ENCODE data around the gene ATP2B2. TPM values are rescaled to one million over a fixed set of nuclear protein-coding genes. Genes with fewer than 3 reads are reported as not detected.

The ATP2B2 gene
- total and polyA plus RNA-seq, 10 of the 15 experiments (the other 5 are each of a cell fraction or from before 2014, with no cell fraction given) = 0.04 TPM; not detected in 9

- no TSS peak for BruUV-seq (replicated peaks)
- DNase-seq (ENCODE audit: low read depth, low spot score) (no peak), FAIRE-seq (no peak), ATAC-seq (no peak)
- ChIA-PET CTCF (no interaction called here), POLR2A (no interaction called here), RAD21 (ENCODE audit: unreplicated experiment) (no interaction called here), SMC1A (ENCODE audit: uncharacterized antibody, unreplicated experiment) (no interaction called here)
- Histone ChIP-seq H3K79me2 (ENCODE audit: control insufficient read depth, insufficient read depth, low read length) (no peaks in the 10 kb centered on the region), H3K27ac (ENCODE audit: control insufficient read depth, insufficient read depth) (no peak overlapping the region), H4K20me1 (ENCODE audit: control insufficient read depth, insufficient read depth) (no peaks in the 10 kb centered on the region), H3K36me3 (ENCODE audit: control insufficient read depth in 2 of 2, insufficient read depth in 2 of 2, low read length in 1 of 2) (no peaks in the 10 kb centered on the region), H3K4me1 (ENCODE audit: control insufficient read depth, insufficient read depth, low read length) (no peaks in the 10 kb centered on the region), H3K9ac (ENCODE audit: control insufficient read depth, insufficient read depth, low read length) (no peak overlapping the region), H3K4me2 (ENCODE audit: control insufficient read depth, insufficient read depth) (no peak overlapping the region), H3K9me3 (replicated peaks; ENCODE audit: control insufficient read depth, insufficient read depth, low read length) (no peaks in the 10 kb centered on the region), H2AFZ (ENCODE audit: control insufficient read depth, low read depth, low read length) (no peak overlapping the region), H3K4me3 (no peak overlapping the region), H3K27me3 (replicated peaks in 1 of 2; ENCODE audit: control insufficient read depth in 2 of 2, insufficient read depth in 2 of 2, low read length in 1 of 2) (no peaks in the 10 kb centered on the region; a peak in 2 of 4 replicates)
- TF ChIP-seq SIN3A (IDR thresholded peaks at IDR 0.05; ENCODE audit: low read depth, low read length) = no peak
- TF ChIP-seq CUX1 (IDR thresholded peaks at IDR 0.05; ENCODE audit: insufficient replicate concordance, low read depth, low read length) = no peak
- TF ChIP-seq BHLHE40 (IDR thresholded peaks at IDR 0.05; ENCODE audit: borderline replicate concordance in 1 of 2, low read depth in 2 of 2, low read length in 1 of 2) = no peak
- no peak for TF ChIP-seq CHD4 (IDR thresholded peaks at IDR 0.05)
- no peak for TF ChIP-seq IKZF1 (conservative IDR thresholded peaks at IDR 0.05)
- no peak for TF ChIP-seq ZZZ3 (IDR thresholded peaks at IDR 0.05; ENCODE audit: control insufficient read depth, insufficient read length, low read depth)
- no peak for TF ChIP-seq CHD1 (IDR thresholded peaks at IDR 0.05; ENCODE audit: low read depth, low read length)
- no peak for TF ChIP-seq ATF7 (IDR thresholded peaks at IDR 0.05; ENCODE audit: low read depth)
- TF ChIP-seq, protein P1, sequence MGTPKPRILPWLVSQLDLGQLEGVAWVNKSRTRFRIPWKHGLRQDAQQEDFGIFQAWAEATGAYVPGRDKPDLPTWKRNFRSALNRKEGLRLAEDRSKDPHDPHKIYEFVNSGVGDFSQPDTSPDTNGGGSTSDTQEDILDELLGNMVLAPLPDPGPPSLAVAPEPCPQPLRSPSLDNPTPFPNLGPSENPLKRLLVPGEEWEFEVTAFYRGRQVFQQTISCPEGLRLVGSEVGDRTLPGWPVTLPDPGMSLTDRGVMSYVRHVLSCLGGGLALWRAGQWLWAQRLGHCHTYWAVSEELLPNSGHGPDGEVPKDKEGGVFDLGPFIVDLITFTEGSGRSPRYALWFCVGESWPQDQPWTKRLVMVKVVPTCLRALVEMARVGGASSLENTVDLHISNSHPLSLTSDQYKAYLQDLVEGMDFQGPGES (IDR thresholded peaks at IDR 0.05) = no peak
- no peak for TF ChIP-seq ZNF622 (IDR thresholded peaks at IDR 0.05)
- TF ChIP-seq SRF (IDR thresholded peaks at IDR 0.05; ENCODE audit: low read depth in 2 of 2, low read length in 2 of 2) = no peak
- TF ChIP-seq IRF5 (IDR thresholded peaks at IDR 0.05; ENCODE audit: borderline replicate concordance) = no peak
- no peak for TF ChIP-seq KAT2A (conservative IDR thresholded peaks at IDR 0.05; ENCODE audit: control insufficient read depth, low read depth, low read length)
- no peak for TF ChIP-seq TCF7 (IDR thresholded peaks at IDR 0.05; ENCODE audit: borderline replicate concordance)
- intact Hi-C loops (cut with micrococcal nuclease; ENCODE audit: unreplicated experiment) (no loop called here), in situ Hi-C loops (cut with MboI) (no loop called here)
- 14% methylated on average over 4 of the region's 4 CpGs for WGBS (ENCODE audit: insufficient coverage, insufficient replicate concordance, low lambda C conversion rate, missing lambda C conversion rate)
Observed at GRCh38 chr3:10398341-10398740, 107.0 kb downstream of the ATP2B2 start.
